Measurements from ENCODE around the gene PLEK.
"Not testable (repeated sequence)": the region's sequence is repeated elsewhere in the genome, so short reads cannot be mapped to it uniquely, and the experiment has no call there.

The PLEK gene

DNA sequence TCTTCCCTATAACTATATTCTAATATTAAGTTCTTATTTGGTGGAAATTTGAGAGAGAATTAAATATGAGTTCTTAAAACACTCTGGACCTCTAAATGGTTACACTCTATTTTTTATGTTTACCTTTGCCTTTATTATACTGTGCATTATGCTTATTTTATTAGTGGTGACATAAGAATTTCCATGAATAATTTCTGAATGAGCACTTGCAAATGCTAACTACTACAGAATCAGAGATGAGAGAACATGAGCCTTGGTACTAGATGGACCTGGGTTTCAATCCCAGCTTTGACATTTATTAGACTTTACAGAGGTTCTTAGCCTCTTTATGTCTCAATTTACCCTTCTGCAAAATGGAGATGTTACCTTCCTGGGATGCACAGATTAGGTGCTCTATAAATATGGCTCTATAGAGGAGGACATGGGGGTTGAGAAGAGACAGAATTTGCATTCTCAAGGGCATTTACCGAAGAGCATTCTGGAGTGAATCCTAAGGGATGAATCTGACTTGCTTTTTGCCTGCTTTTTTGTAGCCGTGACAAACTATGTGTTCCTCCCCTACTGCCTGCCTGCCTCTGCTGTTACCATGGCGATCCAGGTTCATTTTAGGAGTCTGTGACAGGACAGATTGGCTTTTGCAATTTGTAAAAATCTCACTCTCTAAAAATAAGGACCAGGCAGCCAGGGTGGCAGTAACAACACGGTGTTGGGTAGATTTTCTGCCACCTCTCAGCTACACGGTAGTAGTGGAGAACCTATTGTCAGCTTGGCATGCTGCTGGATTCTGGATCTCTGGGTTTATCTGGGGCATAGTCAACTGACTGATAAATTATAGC, 24.6 kb upstream of the PLEK start:
- in situ Hi-C loops (cut with HindIII; ENCODE audit: low sequenced_read_pairs): no loop called here
- TF ChIP-seq, protein P1, sequence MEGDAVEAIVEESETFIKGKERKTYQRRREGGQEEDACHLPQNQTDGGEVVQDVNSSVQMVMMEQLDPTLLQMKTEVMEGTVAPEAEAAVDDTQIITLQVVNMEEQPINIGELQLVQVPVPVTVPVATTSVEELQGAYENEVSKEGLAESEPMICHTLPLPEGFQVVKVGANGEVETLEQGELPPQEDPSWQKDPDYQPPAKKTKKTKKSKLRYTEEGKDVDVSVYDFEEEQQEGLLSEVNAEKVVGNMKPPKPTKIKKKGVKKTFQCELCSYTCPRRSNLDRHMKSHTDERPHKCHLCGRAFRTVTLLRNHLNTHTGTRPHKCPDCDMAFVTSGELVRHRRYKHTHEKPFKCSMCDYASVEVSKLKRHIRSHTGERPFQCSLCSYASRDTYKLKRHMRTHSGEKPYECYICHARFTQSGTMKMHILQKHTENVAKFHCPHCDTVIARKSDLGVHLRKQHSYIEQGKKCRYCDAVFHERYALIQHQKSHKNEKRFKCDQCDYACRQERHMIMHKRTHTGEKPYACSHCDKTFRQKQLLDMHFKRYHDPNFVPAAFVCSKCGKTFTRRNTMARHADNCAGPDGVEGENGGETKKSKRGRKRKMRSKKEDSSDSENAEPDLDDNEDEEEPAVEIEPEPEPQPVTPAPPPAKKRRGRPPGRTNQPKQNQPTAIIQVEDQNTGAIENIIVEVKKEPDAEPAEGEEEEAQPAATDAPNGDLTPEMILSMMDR (IDR thresholded peaks at IDR 0.05; ENCODE audit: low read depth, low read length, missing control alignments): no peak

DNA sequence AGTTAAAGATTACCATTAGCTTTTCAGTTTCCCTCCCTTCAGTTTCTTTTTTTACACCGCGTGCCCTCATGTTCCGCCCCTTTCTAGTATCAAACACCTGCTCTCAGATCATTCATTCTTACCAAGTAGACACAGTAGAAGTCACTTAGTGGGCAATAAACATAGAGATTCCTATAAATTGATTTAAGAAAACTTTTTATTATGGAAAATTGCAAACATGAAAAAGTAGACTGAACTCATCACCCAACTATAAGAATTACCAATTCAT, 24.1 kb upstream of the PLEK start:
- H3K4me3 ChIP-seq (ENCODE audit: low read depth, low read length): no peak overlapping the region
- in situ Hi-C loops (cut with HindIII; ENCODE audit: low sequenced_read_pairs): no loop called here
- TF ChIP-seq, protein P1 (IDR thresholded peaks at IDR 0.05; ENCODE audit: low read depth, low read length, missing control alignments): no peak
- no peak for DNase-seq (ENCODE audit: low read depth)

More for the DNA sequence above, 24.6 kb upstream of the PLEK start:
- no peak for DNase-seq (ENCODE audit: low read depth)
- H3K4me3 ChIP-seq (ENCODE audit: low read depth, low read length): no peak overlapping the region

DNA sequence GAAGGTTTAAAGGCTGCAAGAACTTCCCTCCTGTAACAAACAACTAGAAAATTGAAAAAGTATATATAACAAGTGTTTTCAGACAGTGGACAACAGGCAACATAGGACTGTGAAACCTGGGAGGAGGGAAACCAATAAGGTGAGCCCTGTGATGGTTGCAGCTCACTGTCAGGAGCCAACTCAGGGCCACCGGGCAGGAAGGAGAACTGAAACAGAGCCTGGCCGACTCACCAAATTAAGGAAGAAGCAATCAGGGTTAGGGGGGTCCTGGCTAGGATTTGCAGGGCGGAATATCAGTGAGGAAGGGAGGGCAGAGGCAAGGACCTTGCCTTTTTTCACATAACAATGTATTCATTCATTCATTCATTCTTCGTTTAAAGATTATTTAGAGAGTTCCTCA, 23.5 kb upstream of the PLEK start:
- in situ Hi-C loops (cut with HindIII; ENCODE audit: low sequenced_read_pairs): no loop called here
- TF ChIP-seq, protein P1 (IDR thresholded peaks at IDR 0.05; ENCODE audit: low read depth, low read length, missing control alignments): no peak
- no peak overlapping the region for H3K4me3 ChIP-seq (ENCODE audit: low read depth, low read length)
- DNase-seq (ENCODE audit: low read depth): no peak

DNA sequence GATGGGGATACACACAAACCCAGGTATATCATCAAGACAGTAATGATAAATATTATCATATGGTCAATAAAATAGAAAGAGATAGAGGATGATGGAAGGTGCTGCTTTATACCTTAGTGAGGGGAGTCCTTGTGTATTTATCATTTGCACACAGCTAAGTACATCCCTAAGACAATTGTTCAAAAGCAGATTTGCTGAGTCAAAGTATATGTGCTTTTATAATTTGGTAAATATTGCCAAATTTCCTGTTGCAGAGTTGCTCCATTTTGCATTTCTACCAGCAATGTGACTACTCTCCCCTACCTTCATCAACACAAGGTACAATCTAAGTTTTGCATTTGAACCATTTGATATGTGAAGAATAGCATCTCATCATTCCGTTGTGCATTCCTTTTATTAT, 22.6 kb upstream of the PLEK start:
- no peak for DNase-seq (ENCODE audit: low read depth)
- in situ Hi-C loops (cut with HindIII; ENCODE audit: low sequenced_read_pairs): no loop called here
- H3K4me3 ChIP-seq (ENCODE audit: low read depth, low read length): no peak overlapping the region
- TF ChIP-seq, protein P1 (IDR thresholded peaks at IDR 0.05; ENCODE audit: low read depth, low read length, missing control alignments): no peak

DNA sequence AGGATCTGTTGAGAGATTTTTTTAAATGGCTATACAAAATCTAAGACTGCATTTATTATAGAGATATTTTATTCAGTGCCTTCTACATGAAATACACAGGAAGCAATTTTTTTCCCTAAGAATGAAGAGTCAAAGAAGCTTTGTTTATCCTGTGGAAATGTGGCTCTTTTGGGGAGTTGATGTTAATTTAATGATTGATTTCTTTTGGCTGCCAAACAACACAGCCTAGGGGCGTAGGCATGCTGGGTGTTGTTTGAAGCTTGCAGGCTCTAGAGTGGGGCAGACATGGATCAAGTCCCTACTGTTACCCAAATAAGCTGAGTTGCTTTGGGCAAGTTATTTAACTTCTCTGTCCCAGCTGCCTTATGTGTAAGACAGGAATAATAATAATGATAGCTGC, 21.1 kb upstream of the PLEK start:
- in situ Hi-C loops (cut with HindIII; ENCODE audit: low sequenced_read_pairs): no loop called here
- TF ChIP-seq, protein P1 (IDR thresholded peaks at IDR 0.05; ENCODE audit: low read depth, low read length, missing control alignments): no peak
- no peak overlapping the region for H3K4me3 ChIP-seq (ENCODE audit: low read depth, low read length)
- no peak for DNase-seq (ENCODE audit: low read depth)

DNA sequence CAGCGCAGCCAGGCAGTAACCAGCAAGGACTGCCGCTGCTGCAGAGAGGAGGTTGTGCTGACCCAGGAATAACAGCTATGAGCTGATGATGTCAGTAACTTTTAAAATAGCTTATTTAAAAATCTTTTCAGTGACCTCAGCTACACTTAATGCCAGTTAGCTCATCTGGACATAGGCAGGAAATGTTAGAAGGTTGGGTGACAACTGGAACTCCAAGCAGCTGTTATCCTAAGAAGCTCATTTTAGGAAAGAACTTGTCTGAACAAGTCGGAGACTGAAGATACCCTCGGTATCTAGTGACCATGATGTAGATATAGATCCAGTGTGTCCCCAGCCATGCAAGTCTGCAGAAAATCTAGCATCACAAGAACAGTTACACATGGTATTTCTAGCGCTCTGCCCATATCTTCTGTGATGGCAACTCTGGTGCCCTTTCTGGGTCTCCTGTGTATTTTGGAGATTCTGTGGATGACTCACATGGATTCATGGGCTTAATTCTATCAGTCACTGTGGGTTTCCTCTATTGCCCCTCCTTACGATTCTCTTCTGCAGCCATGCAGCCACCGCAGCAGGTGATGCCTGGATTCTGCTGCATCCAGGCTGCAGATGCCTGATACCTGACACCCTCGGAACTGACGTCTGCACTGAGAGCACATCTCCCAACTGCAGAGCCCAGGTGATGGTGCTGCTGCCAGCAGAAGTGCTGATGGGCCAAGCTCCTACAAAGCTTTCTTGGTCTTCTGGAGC, 19.8 kb upstream of the PLEK start:
- DNase-seq (ENCODE audit: low read depth): no peak
- in situ Hi-C loops (cut with HindIII; ENCODE audit: low sequenced_read_pairs): no loop called here
- TF ChIP-seq, protein P1 (IDR thresholded peaks at IDR 0.05; ENCODE audit: low read depth, low read length, missing control alignments): no peak
- H3K4me3 ChIP-seq (ENCODE audit: low read depth, low read length): no peak overlapping the region

DNA sequence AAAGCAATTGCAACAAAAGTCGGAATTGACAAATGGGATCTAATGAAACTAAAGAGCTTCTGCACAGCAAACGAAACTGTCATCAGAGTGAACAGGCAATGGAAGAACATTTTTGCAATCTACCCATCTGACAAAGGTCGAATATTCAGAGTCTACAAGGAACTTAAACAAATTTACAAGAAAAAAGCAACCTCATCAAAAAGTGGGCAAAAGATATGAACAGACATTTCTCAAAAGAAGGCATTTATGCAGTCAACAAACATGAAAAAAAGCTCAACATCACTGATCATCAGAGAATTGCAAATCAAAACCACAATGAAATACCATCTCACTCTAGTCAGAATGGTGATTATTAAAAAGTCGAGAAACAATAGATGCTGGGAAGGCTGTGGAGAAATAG, 16.0 kb upstream of the PLEK start:
- in situ Hi-C loops (cut with HindIII; ENCODE audit: low sequenced_read_pairs); DNase-seq (ENCODE audit: low read depth); H3K4me3 ChIP-seq (ENCODE audit: low read depth, low read length): not testable (repeated sequence)
